Non-pigmented ciliary epithelial cell (primary cell): ENCODE data around the gene PLA2G1B.
"Not testable (repeated sequence)": the region's sequence is repeated elsewhere in the genome, so short reads cannot be mapped to it uniquely, and the experiment has no call there.

Source experiments
- DNase-seq: peaks from one replicate; pipeline ENCODE4 v3.0.0-alpha.2; 2010; ENCODE audit warnings: low read depth

The PLA2G1B gene

DNA sequence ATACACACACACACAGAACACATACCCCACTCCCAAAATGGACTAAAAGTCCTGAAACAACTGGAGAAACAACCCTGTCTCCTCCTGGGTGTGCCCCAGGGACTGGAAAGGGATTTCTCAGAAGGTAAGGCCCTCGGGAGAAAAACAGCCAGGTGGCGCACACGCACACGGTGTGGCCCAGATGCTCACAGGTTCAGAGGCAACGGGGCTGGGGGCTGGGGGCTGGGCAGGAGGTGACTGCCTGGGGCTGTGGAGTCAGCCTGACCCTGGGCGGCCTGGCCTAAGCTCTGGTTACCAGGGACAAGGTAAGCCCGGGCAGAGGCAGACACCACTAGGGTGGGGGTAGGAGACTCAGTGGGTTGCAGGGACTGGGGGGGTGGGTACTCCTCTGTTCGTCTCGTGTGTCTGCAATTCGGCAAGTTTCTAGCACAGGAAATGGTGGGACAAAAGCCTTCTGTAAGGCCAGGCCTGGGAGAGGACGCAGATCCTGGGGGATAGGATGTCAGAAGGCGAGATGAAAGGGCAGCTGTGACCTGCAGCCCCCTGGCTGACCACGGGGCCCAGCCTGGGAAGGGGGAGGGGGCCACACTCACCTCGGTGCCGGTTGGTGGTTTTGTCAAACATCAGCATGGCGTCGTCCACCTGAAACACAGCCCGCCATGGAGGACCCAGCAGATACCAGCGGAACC is 31.0 kb upstream of the PLA2G1B start:
- DNase-seq: no peak

DNA sequence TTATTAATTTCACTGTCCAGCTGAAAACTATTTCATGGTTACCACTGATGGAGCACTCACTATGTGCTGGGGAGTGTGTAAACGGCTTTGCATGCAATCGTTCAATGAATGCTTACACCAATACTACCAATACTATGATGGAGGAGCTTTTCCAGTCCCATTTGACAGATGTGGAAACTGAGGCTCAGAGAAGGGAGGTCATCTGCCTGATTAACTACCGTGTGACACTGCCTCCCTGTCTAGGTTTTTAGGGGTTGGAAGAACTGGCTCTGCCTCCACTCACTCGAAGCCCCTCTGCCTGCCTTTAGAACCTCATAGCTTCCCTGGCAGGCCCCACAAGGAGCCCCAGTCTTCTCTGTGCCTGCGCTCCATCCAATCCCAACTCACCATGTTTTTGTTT is 29.5 kb upstream of the PLA2G1B start:
- no peak for DNase-seq

DNA sequence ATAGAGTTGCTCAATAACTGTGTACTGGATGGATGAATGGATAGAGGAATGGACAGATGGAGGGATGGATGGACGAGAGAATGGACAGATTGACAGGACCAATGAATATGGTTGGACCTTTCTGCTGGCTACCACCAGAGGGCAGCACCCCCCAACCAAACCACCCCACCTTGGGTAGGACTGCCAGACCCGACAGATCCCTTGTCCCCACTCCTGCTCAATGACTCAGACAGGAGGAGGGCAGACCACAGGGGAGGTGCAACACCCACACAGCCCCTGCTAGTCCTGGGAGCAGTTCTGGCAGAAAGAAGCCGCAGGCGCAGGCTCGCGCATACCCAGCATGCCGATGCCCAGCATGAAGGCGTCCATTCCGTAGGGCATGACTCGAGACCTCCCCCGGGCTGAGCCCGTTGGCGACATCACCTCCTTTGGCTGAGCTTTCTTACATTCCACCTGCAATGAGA is 29.0 kb upstream of the PLA2G1B start:
- peak; percentile 76 for DNase-seq

DNA sequence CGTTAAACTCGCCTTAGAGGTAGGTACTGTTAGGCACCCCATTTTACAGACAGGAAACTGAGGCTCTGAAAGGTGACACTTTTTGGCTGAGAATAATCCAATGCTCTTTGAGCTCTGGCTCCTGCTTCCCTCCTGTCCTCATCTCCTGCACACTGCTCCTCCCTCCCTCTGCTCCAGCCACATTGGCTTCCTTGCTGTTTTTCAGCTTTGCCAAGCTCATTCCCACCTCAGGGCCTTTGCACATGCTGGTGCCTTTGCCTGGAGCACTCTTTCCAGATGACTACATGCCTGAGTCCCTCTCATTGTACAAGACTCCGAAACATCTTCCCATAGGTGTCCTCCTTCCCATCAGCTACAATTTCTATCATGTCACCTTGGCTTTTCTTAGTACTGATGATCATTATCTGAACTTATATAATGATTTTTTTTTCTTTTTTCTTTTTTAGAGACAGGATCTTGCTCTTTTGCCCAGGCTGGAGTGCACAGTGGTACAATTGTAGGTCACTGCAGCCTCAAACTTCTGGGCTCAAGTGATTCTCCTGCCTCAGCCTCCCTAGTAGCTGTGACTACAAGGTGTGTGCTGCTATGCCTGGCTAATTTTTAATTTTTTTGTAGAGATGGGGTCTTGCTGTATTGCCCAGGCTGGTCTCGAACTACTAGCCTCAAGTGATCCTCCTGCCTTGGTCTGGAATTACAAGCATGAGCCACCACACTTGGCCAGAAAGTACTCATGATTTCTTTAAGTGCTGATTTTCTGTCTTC is 26.2 kb upstream of the PLA2G1B start:
- DNase-seq: no peak

DNA sequence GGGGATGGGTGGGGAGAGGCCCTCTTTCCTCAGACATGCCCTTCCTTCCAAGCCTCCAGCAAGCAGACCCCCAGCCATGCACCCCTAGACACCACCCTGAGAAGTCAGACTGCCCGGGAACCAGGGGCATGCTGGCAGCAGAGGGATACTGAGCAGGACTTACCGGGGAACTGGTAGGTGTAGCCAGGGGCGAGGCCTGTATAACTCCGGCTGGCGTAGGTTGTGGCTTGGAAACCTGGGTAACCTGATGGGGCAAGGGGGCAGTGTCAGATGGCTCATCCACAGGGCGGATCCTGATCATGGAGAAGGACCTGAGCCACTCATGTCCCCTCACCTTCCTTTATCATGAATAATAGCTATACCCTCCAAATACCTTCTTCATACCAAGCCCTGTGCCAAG is 25.6 kb upstream of the PLA2G1B start:
- DNase-seq: no peak

DNA sequence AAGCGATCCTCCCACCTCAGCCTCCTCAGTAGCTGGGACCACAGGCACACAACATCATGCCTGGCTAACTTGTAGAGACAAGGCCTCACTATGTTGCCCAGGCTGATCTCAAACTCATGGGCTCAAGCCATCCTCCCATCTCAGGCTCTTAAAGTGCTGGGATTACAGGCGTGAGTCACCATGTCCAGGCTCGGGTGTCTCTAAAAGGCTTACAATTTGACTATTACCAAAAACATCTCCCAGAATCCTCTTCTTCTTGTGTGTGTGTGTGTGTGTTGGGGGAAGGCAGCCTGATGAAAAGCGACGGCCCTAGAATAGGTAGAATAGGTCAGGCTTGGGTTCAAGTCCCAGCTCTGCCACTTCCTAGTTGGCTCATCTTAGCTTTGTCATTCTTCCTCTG is 24.5 kb upstream of the PLA2G1B start:
- DNase-seq: peak; percentile 30

DNA sequence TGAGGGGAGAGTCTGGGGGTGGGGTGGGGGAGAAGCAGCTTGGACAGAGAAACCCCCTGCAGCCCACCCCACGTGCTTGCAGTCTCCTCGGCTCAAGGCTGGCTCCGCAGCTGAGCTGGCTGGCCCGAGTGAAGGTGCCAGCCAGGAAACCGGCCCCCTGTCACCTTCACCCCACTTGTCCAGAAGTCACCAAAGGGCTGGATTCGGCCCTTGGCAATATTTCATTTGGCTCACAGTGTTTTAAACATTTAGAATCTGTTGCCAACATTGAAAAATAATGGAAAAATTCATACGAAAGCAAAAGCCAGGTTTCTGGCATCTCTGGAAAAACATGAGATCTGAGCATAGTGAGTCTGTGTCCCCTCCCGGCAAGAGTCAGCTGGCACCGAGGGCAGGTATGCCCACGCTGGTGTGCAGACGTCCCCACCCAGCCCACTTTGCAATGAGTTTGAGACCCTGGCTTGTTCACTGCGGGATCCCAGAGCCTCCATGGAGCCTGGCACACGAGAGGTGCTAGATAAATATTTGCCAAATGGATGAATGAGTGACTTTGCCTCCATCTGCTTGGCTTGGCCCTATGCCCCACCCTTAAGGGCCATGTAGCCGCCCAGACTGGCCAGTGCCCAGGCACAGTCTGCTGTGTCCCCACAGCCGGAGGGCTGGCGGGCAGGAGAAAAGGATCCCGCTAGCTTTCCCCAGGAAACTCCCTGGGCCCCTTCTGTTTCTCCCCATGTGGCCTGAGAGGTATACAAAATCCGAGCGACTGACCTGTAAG is 23.2 kb upstream of the PLA2G1B start:
- DNase-seq: no peak

DNA sequence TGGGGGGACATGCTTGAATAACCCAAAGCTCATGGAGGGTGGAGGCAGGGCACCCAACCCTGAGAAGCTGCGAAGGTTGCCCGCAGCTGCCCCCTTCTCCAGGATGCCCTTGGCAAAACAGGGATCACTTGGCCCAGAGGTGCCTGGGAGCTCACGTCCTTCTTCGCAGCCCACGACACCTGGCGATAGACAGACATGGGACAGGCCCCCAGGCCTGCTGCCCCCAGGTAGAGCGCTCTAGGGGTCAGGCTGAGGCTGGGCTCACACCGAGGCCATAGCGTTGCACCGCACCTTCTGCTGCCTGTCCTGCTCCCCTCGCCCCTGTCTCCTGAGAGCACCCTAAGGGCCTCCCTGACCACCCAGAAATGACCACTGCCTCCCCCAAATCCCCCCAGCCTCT is 20.2 kb upstream of the PLA2G1B start:
- DNase-seq: no peak

DNA sequence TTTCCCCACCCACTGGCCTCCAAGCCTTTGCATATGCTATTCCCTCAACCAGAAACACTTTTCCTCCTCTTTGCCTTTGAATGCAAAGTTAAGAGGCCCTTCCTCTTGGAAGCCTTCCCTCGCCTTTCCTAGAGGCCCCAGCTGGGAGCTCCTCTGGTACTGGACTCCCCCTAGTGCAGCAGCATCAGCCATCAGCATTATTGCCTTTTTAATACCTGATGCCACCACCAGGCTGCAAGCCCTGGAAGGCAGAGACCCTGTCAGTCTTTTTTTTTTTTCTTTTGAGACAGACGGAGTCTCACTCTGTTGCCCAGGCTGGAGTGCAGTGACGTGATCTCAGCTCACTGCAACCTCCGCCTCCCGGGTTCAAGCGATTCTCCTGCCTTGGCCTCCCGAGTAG is 19.1 kb upstream of the PLA2G1B start:
- DNase-seq: no peak

DNA sequence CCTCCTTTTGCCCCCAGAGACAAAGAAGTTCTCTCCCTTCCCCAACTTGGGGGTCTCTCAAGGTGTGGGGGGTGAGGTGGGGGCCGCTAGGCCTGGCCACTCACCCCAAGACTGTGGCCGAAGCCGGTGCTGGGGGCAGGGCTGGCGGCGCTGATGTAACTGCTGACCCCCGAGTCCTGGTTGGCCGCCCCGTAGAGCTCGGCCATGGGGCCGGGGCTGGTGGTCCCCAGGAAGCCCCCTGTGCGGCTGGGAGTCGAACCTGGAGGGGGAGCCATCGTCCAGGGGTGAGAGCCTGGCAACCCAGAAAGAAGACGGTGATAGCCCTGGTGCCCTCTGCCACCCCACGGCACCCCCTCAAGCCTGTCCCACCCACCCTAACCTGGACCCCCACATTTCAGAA is 18.5 kb upstream of the PLA2G1B start:
- no peak for DNase-seq

DNA sequence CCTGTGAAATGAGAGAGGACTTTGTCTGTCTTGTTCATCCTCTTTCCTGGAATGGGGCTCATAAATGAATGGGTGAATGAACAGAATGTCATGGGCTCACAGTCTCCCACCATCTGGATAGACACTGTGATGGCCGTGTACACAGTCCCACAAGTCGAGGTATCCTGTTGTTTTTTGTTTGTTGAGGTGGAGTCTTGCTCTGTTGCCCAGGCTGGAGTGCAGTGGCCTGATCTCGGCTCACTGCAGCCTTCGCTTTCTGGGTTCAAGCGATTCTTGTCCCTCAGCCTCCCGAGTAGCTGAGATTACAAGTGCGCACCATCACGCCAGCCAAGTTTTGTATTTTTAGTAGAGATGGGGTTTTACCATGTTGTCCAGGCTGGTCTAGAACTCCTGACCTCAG is 16.1 kb upstream of the PLA2G1B start:
- no peak for DNase-seq

DNA sequence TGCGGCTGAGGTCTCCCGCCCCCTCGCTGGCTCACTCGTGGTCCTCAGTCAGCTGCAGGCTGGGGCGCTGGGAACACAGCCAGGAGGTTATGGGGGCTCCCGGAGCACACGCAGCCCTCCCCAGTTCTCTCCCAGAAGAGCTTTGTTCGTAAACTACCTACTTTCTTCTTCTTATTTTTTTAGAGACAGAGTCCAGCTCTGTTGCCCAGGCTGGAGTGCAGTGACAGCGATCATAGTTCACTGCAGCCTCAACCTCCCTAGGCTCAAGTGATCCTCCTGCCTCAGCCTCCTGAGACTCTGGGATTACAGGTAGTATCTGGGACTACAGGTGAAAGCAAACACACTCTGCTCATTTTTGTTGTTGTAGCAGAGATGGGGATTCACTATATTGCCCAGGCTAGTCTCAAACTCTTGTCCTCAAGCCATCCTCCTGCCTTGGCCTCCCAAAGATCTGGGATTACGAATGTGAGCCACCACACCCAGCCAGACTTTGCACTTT is 15.5 kb upstream of the PLA2G1B start:
- DNase-seq: no peak

DNA sequence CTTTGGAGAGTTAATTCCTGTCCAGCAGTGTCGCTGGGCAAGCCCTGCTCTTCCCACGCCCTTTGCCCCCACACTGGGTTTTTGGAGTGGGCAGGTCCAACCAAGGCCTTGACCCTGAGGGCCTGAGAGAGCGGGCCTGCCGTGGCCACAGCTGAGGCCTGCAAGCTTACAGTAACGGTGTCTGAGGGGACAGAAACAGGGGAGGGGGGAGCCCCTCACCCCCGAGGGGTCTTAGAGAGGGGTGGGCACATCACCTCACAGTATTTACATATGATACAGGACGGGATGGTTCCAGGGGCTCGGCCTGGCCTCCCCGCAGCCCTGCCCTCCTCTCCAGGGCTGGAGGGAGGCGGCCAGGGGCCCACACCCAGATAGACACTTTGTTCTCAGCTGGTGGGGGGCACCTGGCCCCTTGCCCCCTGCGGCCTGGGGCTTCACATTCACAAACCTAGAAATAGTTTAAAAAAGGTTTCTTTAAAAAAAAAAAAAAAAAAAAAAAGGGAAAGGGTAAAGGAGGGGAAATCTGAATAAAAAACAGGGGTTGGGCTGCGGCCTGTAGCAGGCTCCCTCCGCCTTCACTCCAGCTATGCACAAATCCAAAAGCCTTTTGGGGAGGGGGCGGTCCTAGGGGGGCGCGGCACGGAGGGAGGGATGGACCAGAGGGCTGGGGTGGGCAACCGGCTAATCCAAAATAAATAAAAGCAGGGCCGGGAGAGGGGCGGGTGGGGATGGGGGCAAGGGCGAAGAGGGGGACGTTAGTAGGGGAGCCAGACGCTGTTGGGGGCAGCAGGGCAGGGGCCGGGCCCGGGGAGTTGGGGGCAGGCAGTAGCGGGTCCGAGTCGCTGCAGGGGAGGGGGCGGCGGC is 14.8 kb upstream of the PLA2G1B start:
- DNase-seq: no peak

DNA sequence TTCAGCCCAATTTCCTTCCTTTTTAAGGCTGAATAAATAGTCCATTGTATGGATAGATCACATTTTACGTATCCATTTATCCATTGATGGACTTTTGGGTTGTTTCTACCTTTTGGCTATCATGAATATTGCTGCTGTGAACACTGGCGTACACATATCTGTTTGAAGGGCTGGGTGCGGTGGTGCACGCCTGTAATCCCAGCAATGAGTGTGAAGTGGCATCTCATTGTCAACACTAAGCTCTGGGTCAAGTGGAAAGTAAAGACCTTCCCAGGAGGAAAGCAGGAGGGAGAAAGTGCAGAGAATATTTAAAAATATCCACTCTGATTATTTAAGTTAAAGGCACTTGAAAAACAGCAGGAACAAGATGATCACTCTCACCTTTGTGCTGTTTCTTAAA is 11.7 kb upstream of the PLA2G1B start:
- no peak for DNase-seq

DNA sequence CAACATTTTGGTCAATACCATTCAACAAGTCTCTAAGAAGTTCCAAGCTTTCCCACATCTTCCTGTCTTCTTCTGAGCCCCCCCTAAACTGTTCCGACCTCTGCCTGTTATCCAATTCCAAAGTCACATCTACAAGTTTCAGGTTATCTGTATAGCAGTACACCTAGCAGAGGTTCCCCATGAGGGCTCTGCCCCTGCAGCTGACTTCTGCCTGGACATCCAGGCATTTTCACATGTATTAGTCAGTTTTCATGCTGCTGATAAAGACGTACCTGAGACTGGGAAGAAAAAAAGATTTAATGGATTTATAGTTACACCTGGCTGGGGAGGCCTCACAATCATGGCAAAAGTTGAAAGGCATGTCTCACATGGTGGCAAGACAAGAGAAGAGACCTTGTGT is 10.2 kb upstream of the PLA2G1B start:
- no peak for DNase-seq

DNA sequence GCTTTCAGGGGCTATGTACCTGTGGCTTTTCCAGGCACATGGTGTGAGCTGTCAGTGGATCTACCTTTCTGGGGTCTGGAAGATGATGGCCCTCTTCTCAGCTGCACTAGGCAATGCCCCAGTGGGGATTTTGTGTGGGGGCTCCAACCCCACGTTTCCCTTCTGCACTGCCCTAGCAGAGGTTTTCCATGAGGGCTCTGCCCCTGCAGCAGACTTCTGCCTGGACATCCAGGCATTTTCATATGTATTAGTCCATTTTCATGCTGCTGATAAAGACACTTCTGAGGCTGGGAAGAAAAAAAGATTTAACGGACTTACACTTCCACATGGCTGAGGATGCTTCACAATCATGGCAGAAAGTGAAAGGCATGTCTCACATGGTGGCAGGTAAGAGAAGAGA is 8.8 kb upstream of the PLA2G1B start:
- DNase-seq: not testable (repeated sequence)

DNA sequence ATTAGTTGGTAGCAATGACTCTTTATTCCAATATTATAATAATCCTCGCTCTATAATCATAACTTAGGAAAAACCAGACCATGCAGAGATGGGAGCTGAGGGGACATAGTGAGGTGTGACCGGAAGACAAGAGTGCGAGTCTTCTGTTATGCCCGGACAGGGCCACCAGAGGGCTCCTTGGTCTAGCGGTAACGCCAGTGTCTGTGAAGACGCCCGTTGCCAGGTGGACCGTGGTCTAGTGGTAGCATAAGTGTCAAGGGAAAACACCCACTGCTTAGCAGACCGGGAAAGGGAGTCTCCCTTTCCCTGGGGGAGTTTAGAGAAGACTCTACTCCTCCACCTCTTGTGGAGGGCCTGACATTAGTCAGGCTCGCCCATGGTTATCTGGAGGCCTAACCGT is 7.9 kb upstream of the PLA2G1B start:
- DNase-seq: not testable (repeated sequence)

DNA sequence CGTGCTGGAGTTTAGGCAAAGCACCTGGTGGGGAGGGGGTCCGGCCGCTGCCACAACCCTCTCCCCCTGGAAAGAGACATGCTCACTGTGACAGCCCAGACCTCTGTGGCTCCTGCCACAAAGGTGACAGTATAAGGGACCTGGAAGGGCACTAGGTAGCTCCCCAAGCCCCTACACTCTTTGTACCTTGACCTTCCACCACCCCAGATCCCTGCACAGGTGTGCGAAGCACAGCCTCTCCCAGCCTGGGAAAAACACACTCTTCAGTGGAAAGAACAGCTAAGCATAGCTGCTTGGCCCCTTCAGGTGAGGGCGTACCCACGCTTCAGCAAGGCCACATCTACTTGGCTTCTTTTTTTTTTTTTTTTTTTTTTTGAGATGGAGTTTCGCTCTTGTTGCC is 4.9 kb upstream of the PLA2G1B start:
- no peak for DNase-seq

DNA sequence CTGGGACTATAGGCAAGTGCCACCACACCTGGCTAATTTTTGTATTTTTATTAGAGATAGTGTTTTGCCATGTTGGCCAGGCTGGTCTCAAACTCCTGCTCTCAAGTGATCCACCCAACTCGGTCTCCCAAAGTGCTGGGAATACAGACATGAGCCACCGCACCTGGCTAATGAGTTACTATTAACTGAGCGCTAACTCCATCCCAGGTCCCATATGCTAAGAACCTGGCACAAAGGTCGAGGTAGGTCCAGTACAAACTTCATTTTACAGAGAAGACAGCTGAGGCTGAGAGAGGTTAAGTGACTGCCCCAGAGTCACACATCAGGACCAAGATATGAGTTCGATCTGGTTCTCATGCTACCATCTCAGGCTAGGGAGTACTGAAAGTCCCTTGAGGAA is 4.5 kb upstream of the PLA2G1B start:
- DNase-seq: no peak

DNA sequence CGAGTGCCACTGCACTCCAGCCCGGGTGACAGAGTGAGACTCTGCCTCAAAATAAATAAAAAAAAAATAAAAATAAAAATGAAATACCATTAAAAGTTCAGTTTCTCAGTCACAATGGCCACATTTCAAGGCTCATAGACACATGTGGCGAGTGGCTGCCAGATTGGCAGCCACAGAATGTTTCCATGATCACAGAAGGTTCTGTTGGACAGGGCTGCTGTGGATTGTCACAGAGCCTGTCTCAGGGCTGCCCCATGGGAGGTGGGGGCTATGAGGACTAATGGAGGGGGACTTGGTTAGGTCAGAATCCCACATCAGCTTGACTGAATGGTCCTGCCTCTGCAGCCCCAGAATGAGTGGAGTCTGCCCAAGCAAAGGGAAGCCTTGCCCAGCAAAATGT is 3.8 kb upstream of the PLA2G1B start:
- no peak for DNase-seq

DNA sequence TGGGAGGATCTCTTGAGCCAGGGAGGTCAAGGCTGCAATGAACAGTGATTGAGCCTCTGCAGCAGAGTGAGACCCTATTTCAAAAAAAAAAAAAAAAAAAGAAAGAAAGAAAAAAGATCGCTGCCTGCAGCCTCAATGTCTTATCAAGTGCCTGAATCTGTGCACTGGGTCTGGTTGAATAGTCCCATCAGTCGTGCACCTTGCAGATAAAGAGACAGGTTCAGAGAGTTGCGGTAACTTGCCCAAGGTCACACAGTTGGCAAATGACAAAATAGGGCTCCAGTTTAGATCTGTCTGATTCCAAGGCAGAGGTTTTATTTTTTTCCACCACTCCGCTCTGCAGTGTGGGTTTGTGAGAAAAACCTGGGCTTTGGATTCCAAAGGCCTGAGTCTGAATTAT is 649 bp upstream of the PLA2G1B start:
- DNase-seq: no peak
